HG03565 (cell line): ENCODE measurements around the gene HMBS.
A peak's percentile ranks its signal among the peaks of the same experiment; 100 is the strongest.
"Not testable (repeated sequence)": the region's sequence is repeated elsewhere in the genome, so short reads cannot be mapped to it uniquely, and the experiment has no call there.

ENCODE experiments used
- ATAC-seq: cut with Tn5 transposase; IDR thresholded peaks from one replicate; pipeline ENCODE4 v1.9.1; 2021; ENCODE audit warnings: mild to moderate bottlenecking, moderate library complexity; ENCODE audit not compliant: unreplicated experiment

The HMBS gene

GRCh38 chr11:119118227-119118626, 33.5 kb downstream of the HMBS start:
- ATAC-seq, result no peak

- ATAC-seq, result no peak
Measured at GRCh38 chr11:119118946-119119345, 34.3 kb downstream of the HMBS start.

DNA sequence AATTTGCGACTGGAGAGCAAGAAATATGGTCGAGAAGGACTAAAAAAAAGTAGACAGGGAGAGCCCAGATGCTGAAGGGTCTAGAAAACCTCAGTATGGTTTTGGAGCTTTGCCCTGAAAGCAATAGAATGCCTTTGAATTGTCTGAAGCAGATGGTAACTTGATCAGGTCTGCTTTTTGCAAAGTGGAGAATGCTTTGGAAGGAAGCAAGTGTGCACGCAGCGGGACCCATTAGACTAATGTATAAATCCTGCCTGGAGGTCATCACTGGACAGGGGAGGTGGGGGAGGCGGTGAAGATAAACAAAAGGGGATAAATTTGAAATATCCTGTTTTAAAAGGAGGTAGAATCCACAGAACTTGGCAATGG, 35.9 kb downstream of the HMBS start:
- no peak for ATAC-seq

GRCh38 chr11:119121008-119121810, 36.5 kb downstream of the HMBS start, which contains the start of gene HINFP:
Gene HINFP (plus strand): TSS chr11:119121580. CDS start chr11:119126945, 5,365 bp downstream.
- ATAC-seq, result peak; percentile 93

- ATAC-seq, result no peak
Measured at GRCh38 chr11:119121811-119122124, 37.1 kb downstream of the HMBS start.

DNA sequence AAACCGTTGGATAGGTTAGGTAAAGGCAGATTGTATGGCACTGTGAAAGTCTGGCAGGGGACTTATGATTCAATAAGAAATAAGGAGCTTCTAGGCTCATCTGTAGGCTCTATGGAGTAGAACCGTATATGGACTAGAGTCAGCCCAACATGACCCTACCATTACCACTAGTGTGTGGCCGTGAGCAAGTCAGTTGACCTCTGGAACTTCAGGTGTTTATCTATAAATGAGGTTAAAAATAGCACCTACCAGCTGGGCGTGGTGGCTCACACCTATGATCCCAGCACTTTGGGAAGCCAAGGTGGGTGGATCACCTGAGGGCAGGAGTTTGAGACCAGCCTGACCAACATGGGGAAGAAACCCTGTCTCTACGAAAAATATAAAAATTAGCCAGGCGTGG, 41.1 kb downstream of the HMBS start:
- no peak for ATAC-seq

- no peak for ATAC-seq
Measured at GRCh38 chr11:119126675-119127268, 42.1 kb downstream of the HMBS start.

- ATAC-seq, result no peak
Measured at GRCh38 chr11:119130662-119131061, 46.0 kb downstream of the HMBS start.

DNA sequence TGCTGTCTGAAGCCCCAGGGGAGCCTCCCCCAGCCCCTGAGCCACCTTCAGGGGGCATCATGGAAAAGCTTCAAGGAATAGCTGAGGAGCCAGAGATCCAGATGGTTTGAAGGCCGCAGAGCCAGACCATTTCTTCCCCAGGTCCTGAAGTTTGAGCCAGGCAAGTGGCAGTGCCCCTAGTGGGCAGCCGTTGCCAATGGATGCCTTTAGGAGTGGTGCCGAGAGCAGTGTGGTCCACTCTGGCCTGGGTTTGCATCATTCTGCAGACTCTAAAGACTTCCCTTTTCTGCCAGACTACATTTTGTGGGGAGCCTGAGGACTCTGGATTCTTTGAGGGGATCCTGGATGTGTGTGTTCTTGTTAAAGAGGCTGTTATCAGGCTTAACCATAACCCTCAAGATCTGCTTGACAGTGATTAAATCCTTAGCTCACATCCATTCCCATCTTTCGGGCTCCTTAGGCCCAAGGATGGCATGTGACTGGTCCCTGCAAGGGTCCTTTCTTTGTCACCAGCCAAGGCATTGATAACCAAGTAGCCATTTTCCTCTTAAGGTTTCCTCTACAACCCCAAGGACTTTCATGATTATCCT, 49.8 kb downstream of the HMBS start:
- no peak for ATAC-seq

DNA sequence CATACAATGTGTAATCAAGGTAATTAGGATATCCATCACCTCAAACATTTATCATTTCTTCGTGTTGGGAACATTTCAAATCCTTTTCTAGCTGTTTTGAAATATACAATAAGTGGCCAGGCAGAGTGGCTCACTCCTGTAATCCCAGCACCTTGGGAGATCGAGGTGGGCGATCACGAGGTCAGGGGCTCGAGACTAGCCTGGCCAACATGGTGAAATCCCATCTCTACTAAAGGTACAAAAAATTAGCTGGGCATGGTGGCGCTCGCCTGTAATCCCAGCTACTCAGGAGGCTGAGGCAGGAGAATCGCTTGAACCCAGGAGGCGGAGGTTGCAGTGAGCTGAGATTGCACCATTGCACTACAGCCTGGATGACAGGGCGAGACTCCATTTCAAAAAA, 54.6 kb downstream of the HMBS start:
- ATAC-seq, result not testable (repeated sequence)
